Smooth muscle cell (in vitro differentiated cells): ENCODE results near the gene ZNF804A. TPM values are rescaled to one million over a fixed set of nuclear protein-coding genes. Genes with fewer than 3 reads are reported as not detected.

Experiments
- DNase-seq: peaks from one replicate; lab custom pipeline; 2025; ENCODE audit not compliant: unreplicated experiment; lab: John Stamatoyannopoulos, UW
- H2AFZ ChIP-seq: fragments of 200-600 bp; sonication (generic); 2 replicates; pipeline ENCODE4 v1.6.0; 2016; ENCODE audit warnings: antibody characterized with exemption, low read depth, mild to moderate bottlenecking
- H3F3A ChIP-seq: fragments of 200-600 bp; sonication (generic); 2 replicates; pipeline ENCODE4 v1.6.0; 2017; ENCODE audit warnings: antibody characterized with exemption, low read depth
- H3K27ac ChIP-seq: fragments of 200-600 bp; sonication (generic); 2 replicates; pipeline ENCODE4 v1.5.1; 2016; ENCODE audit warnings: low read depth, mild to moderate bottlenecking
- H3K27me3 ChIP-seq: fragments of 200-600 bp; sonication (generic); 2 replicates; pipeline ENCODE4 v1.6.1; 2016; ENCODE audit warnings: low read depth, mild to moderate bottlenecking
- H3K36me3 ChIP-seq: fragments of 200-600 bp; sonication (generic); 2 replicates; pipeline ENCODE4 v1.5.1; 2016; ENCODE audit warnings: low read depth
- H3K4me1 ChIP-seq: fragments of 200-600 bp; sonication (generic); 2 replicates; pipeline ENCODE4 v1.5.1; 2016; ENCODE audit warnings: low read depth
- H3K4me2 ChIP-seq: fragments of 200-600 bp; sonication (generic); 2 replicates; pipeline ENCODE4 v1.6.0; 2016; ENCODE audit warnings: mild to moderate bottlenecking
- H3K4me3 ChIP-seq: fragments of 200-600 bp; sonication (generic); 2 replicates; pipeline ENCODE4 v1.5.1; 2016; ENCODE audit warnings: mild to moderate bottlenecking
- H3K79me2 ChIP-seq: fragments of 200-600 bp; sonication (generic); 2 replicates; pipeline ENCODE4 v1.6.0; 2016; ENCODE audit warnings: low read depth, mild to moderate bottlenecking
- H3K9ac ChIP-seq: fragments of 200-600 bp; sonication (generic); 2 replicates; pipeline ENCODE4 v1.6.0; 2016; ENCODE audit warnings: low read depth
- H3K9me3 ChIP-seq: fragments of 200-600 bp; sonication (generic); replicated peaks from 2 replicates; pipeline ENCODE4 v1.5.1; 2016; ENCODE audit warnings: low read depth
- H4K20me1 ChIP-seq: fragments of 200-600 bp; sonication (generic); 2 replicates; pipeline ENCODE4 v1.6.0; 2016; ENCODE audit warnings: low read depth
- WGBS: methylation state at CpG from one replicate; pipeline ENCODE4 v1.1.7; 2016; ENCODE audit warnings: low lambda C conversion rate; 5-methylcytosine and 5-hydroxymethylcytosine counted together
- polyA plus RNA-seq: library from polyadenylated mRNA; unstranded; fragments of >200 nt; fragmentation: Nextera tagmentation; extraction: Ambion mirVana; gene quantifications from 2 replicates; pipeline ENCODE4 v1.2.1, GENCODE V29; 2016
- total RNA-seq: library from RNA; depleted of rRNA; stranded (reverse); fragments of >200 nt; gene quantifications from 2 replicates; pipeline ENCODE4 v1.2.3, GENCODE V29; 2014
- TF ChIP-seq, protein P1 (sequence below): fragments of 200-600 bp; sonication (generic); IDR thresholded peaks from 2 replicates; pipeline ENCODE4 v1.5.1; 2017; ENCODE audit warnings: borderline replicate concordance, mild to moderate bottlenecking, antibody characterized with exemption; ENCODE audit not compliant: insufficient read depth, poor library complexity, severe bottlenecking

Gene ZNF804A
- total and polyA plus RNA-seq, 2 experiments from 2014 or later: 1.0 to 1.3 TPM

DNA sequence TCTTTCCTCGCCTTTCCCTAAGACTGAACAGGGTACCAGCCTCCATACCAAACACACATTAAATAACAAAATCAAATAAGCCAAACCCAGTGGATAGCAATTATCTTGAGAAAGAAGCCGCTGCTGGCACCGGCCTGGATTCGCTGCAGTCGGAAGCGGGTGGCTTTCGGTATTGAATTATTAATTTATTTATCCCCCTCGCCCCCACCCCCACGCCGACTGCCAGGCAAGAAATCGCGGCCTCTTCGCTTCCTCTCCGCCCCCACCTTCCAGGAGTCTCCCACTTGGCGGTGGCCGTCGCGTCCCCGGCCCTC lies 370 bp upstream of the ZNF804A start:
- no peaks in the 10 kb centered on the region for H4K20me1 ChIP-seq
- H2AFZ ChIP-seq: peak overlapping the region; percentile 84
- whole genome bisulfite sequencing: 0% methylated on average over 10 of the region's 19 CpGs
- no peaks in the 10 kb centered on the region for H3F3A ChIP-seq
- peak overlapping the region; percentile 72 for H3K27ac ChIP-seq
- H3K27me3 ChIP-seq: peaks cover 5% of the 10 kb centered on the region
- peaks cover 16% of the 10 kb centered on the region for H3K79me2 ChIP-seq
- peak overlapping the region; percentile 32 for H3K9ac ChIP-seq
- TF ChIP-seq, protein P1, sequence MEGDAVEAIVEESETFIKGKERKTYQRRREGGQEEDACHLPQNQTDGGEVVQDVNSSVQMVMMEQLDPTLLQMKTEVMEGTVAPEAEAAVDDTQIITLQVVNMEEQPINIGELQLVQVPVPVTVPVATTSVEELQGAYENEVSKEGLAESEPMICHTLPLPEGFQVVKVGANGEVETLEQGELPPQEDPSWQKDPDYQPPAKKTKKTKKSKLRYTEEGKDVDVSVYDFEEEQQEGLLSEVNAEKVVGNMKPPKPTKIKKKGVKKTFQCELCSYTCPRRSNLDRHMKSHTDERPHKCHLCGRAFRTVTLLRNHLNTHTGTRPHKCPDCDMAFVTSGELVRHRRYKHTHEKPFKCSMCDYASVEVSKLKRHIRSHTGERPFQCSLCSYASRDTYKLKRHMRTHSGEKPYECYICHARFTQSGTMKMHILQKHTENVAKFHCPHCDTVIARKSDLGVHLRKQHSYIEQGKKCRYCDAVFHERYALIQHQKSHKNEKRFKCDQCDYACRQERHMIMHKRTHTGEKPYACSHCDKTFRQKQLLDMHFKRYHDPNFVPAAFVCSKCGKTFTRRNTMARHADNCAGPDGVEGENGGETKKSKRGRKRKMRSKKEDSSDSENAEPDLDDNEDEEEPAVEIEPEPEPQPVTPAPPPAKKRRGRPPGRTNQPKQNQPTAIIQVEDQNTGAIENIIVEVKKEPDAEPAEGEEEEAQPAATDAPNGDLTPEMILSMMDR: no peak
- peak overlapping the region; percentile 94 for H3K4me2 ChIP-seq
- no peaks in the 10 kb centered on the region for H3K9me3 ChIP-seq
- DNase-seq: no peak
- H3K36me3 ChIP-seq: no peaks in the 10 kb centered on the region
- peak overlapping the region; percentile 83 for H3K4me3 ChIP-seq
- peaks cover 7% of the 10 kb centered on the region for H3K4me1 ChIP-seq

DNA sequence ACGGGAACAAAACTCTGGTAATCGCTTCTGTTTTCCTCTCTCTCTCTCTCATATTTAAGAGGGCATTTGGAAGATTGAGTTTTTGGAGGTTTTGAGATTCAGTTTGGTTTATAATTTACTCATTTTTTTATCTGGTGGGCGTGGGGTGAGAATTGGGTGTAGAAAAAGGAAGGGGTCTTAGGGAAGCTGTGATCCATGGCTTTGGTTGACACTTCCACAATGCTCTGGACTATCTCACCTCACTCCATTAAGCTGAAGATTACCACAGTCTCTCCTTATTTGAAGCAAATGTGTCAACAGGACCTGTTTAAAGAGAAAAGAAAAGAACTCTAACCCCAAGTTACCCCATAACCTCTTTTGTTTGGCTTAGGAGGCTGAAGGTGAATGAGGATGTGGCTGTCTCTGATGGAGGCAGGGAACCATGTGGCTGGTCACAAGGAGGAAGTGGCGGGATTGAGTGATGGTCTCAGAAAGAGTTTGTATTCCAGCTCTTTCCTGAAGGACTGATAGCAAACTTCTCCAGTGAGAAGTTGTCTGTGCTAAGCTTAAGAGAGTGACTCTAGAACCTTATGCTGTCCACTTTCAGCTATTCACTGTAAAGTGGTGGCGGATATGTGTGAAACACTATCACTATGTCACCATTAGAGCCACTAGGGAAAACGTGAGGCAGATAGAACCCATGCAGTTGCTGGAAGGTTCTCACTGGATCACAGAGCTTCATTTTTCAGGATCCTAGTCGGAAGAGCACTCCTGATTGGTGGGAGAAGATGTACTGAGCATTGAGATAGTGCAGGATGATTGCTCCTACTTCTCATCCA lies 934 bp downstream of the ZNF804A start:
- DNase-seq: no peak
- Histone ChIP-seq H2AFZ (peak overlapping the region; percentile 94), H3K27me3 (peaks cover 5% of the 10 kb centered on the region), H3F3A (no peaks in the 10 kb centered on the region), H3K27ac (peak overlapping the region; percentile 45), H3K4me3 (peak overlapping the region; percentile 83), H4K20me1 (no peaks in the 10 kb centered on the region), H3K9ac (peak overlapping the region; percentile 52), H3K79me2 (peaks cover 24% of the 10 kb centered on the region), H3K4me1 (peaks cover 7% of the 10 kb centered on the region), H3K9me3 (no peaks in the 10 kb centered on the region), H3K36me3 (no peaks in the 10 kb centered on the region), H3K4me2 (peak overlapping the region; percentile 94)
- TF ChIP-seq, protein P1: no peak
- WGBS: 40% methylated on average over 7 of the region's 7 CpGs

GRCh38 chr2:184599872-184600222 lies 1.5 kb downstream of the ZNF804A start:
- no peak overlapping the region for H3K9ac ChIP-seq
- no peak for DNase-seq
- peaks cover 24% of the 10 kb centered on the region for H3K79me2 ChIP-seq
- H3K4me3 ChIP-seq: peak overlapping the region; percentile 83
- peaks cover 7% of the 10 kb centered on the region for H3K4me1 ChIP-seq
- H3F3A ChIP-seq: no peaks in the 10 kb centered on the region
- no peaks in the 10 kb centered on the region for H3K9me3 ChIP-seq
- peaks cover 5% of the 10 kb centered on the region for H3K27me3 ChIP-seq
- peak overlapping the region; percentile 94 for H3K4me2 ChIP-seq
- WGBS: 82% methylated on average over 2 of the region's 2 CpGs
- no peak overlapping the region for H3K27ac ChIP-seq
- no peaks in the 10 kb centered on the region for H3K36me3 ChIP-seq
- no peaks in the 10 kb centered on the region for H4K20me1 ChIP-seq
- TF ChIP-seq, protein P1: no peak
- H2AFZ ChIP-seq: peak overlapping the region; percentile 94

- 74% methylated on average over 3 of the region's 3 CpGs for WGBS
- Histone ChIP-seq H3K9me3 (no peaks in the 10 kb centered on the region), H3F3A (no peaks in the 10 kb centered on the region), H4K20me1 (no peaks in the 10 kb centered on the region), H3K36me3 (no peaks in the 10 kb centered on the region), H3K27ac (no peak overlapping the region), H3K27me3 (peaks cover 5% of the 10 kb centered on the region), H3K4me1 (peaks cover 7% of the 10 kb centered on the region), H3K79me2 (peaks cover 24% of the 10 kb centered on the region), H3K9ac (no peak overlapping the region), H3K4me3 (no peak overlapping the region), H2AFZ (no peak overlapping the region), H3K4me2 (no peak overlapping the region)
- TF ChIP-seq, protein P1: no peak
- no peak for DNase-seq
Measured at GRCh38 chr2:184602734-184603133, 4.4 kb downstream of the ZNF804A start.
